ENCODE data around the gene CHN1.

Gene CHN1

GRCh38 chr2:174952607-174953006, 52.6 kb downstream of the CHN1 start:
- no peak for DNase-seq (ENCODE audit: low spot score)
- no peaks in the 10 kb centered on the region for H3K36me3 Mint-ChIP-seq (ENCODE audit: low read depth)
- no peak overlapping the region for H3K27ac Mint-ChIP-seq
- H3K4me1 Mint-ChIP-seq (ENCODE audit: low read depth) = no peaks in the 10 kb centered on the region
- no peak overlapping the region for H3K4me3 Mint-ChIP-seq
- H3K9me3 Mint-ChIP-seq = no peaks in the 10 kb centered on the region
- peaks cover 24% of the 10 kb centered on the region for H3K27me3 Mint-ChIP-seq (ENCODE audit: low read depth)

DNA sequence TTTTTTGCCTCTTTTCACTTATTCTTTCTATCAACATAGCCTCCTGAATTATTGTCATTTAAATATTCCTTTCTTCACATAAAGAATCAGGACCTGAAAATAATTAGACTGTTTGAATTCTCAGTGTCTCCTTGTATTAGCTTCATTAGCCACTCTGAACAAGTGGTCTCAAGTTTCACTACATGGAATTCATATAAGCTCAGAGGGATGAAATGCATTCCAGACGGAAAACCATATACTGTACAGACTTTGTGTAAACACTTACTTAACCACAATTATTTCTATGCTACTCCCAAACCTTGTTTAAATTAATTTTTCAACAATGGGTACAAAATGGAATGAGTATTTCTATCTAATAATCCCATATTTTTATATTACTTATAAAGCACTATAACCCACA, 53.4 kb downstream of the CHN1 start:
- no peaks in the 10 kb centered on the region for H3K9me3 Mint-ChIP-seq
- no peak overlapping the region for H3K4me3 Mint-ChIP-seq
- peaks cover 24% of the 10 kb centered on the region for H3K27me3 Mint-ChIP-seq (ENCODE audit: low read depth)
- DNase-seq (ENCODE audit: low spot score) = no peak
- H3K4me1 Mint-ChIP-seq (ENCODE audit: low read depth) = no peaks in the 10 kb centered on the region
- no peak overlapping the region for H3K27ac Mint-ChIP-seq
- H3K36me3 Mint-ChIP-seq (ENCODE audit: low read depth) = no peaks in the 10 kb centered on the region

GRCh38 chr2:174949988-174950687, 55.0 kb downstream of the CHN1 start:
- Mint-ChIP-seq H3K9me3 (no peaks in the 10 kb centered on the region), H3K36me3 (ENCODE audit: low read depth) (no peaks in the 10 kb centered on the region), H3K4me3 (no peak overlapping the region), H3K27ac (no peak overlapping the region), H3K4me1 (ENCODE audit: low read depth) (no peaks in the 10 kb centered on the region), H3K27me3 (ENCODE audit: low read depth) (peaks cover 16% of the 10 kb centered on the region)
- DNase-seq (ENCODE audit: low spot score) = no peak

- Mint-ChIP-seq H3K36me3 (ENCODE audit: low read depth) (no peaks in the 10 kb centered on the region), H3K9me3 (no peaks in the 10 kb centered on the region)
Observed at GRCh38 chr2:174945601-174946260, 59.5 kb downstream of the CHN1 start.

DNA sequence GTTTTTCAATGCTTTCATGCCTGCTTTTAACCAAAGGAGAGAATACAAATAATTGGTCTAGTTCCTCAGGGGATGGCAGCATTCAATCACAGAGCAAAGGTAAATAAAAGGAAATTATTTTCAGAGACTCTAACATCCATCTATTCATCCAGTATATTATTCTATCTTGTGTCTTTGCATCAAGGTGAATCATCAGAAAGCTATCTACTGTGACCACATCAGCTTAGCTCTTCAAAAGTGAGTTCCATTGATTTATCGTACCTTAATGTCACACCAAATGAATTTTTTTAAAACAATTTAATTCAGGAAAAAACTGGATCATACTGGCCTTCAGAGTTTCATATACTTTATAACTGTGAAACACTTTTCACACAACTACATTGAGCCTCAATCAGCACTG, 66.1 kb downstream of the CHN1 start:
- Mint-ChIP-seq H3K9me3 (no peaks in the 10 kb centered on the region), H3K36me3 (ENCODE audit: low read depth) (no peaks in the 10 kb centered on the region), H3K27me3 (ENCODE audit: low read depth) (no peaks in the 10 kb centered on the region), H3K4me3 (no peak overlapping the region), H3K4me1 (ENCODE audit: low read depth) (no peaks in the 10 kb centered on the region), H3K27ac (no peak overlapping the region)
- no peak for DNase-seq (ENCODE audit: low spot score)

More at GRCh38 chr2:174945601-174946260, 59.5 kb downstream of the CHN1 start:
- no peaks in the 10 kb centered on the region for H3K4me1 Mint-ChIP-seq (ENCODE audit: low read depth)
- no peak overlapping the region for H3K27ac Mint-ChIP-seq
- no peak for DNase-seq (ENCODE audit: low spot score)
- H3K27me3 Mint-ChIP-seq (ENCODE audit: low read depth) = peaks cover 2% of the 10 kb centered on the region
- no peak overlapping the region for H3K4me3 Mint-ChIP-seq

- Mint-ChIP-seq H3K9me3 (no peaks in the 10 kb centered on the region), H3K36me3 (ENCODE audit: low read depth) (no peaks in the 10 kb centered on the region), H3K27ac (no peak overlapping the region), H3K4me3 (no peak overlapping the region), H3K27me3 (ENCODE audit: low read depth) (no peaks in the 10 kb centered on the region), H3K4me1 (ENCODE audit: low read depth) (no peaks in the 10 kb centered on the region)
- DNase-seq (ENCODE audit: low spot score) = no peak
Observed at GRCh38 chr2:174931724-174932123, 73.5 kb downstream of the CHN1 start.

GRCh38 chr2:174929786-174930185, 75.4 kb downstream of the CHN1 start:
- H3K36me3 Mint-ChIP-seq (ENCODE audit: low read depth) = no peaks in the 10 kb centered on the region
- no peak overlapping the region for H3K4me3 Mint-ChIP-seq
- no peaks in the 10 kb centered on the region for H3K9me3 Mint-ChIP-seq
- H3K27ac Mint-ChIP-seq = no peak overlapping the region
- no peaks in the 10 kb centered on the region for H3K27me3 Mint-ChIP-seq (ENCODE audit: low read depth)
- no peaks in the 10 kb centered on the region for H3K4me1 Mint-ChIP-seq (ENCODE audit: low read depth)
- DNase-seq (ENCODE audit: low spot score) = no peak

GRCh38 chr2:174925046-174925784, 80.0 kb downstream of the CHN1 start:
- Mint-ChIP-seq H3K36me3 (ENCODE audit: low read depth) (no peaks in the 10 kb centered on the region), H3K4me1 (ENCODE audit: low read depth) (no peaks in the 10 kb centered on the region), H3K27ac (no peak overlapping the region), H3K9me3 (no peaks in the 10 kb centered on the region), H3K4me3 (no peak overlapping the region), H3K27me3 (ENCODE audit: low read depth) (no peaks in the 10 kb centered on the region)
- no peak for DNase-seq (ENCODE audit: low spot score)

DNA sequence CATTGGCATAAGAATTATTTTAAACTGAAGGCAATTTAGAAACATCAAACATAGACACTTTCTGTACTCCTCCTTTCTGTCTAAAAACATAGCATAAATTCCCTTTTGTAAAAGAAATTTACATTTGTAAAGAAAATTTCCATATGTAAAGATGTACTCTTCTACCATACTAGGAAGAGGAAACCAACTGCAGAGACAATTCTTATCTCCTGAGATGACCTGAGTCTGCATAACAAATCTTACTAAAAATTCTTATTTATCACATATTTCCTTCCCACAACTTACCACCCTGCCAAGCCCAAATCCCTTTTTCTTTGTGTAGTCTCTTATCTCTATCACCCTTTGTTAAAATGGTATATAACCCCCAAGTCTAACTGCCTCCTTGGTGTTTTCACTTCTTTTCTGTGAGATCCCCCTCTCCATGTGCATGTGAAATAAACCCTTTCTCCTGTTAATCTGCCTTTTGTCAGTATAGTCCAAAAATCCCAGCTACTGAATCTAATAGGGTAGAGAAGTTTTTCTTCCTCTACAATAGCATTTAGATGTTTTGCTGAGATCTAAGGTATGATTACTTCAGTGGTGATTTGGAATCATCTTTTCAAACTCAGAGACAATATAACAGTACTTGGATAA, 81.0 kb downstream of the CHN1 start:
- Mint-ChIP-seq H3K9me3 (no peaks in the 10 kb centered on the region), H3K27ac (no peak overlapping the region), H3K36me3 (ENCODE audit: low read depth) (no peaks in the 10 kb centered on the region), H3K4me3 (no peak overlapping the region), H3K27me3 (ENCODE audit: low read depth) (no peaks in the 10 kb centered on the region), H3K4me1 (ENCODE audit: low read depth) (no peaks in the 10 kb centered on the region)
- no peak for DNase-seq (ENCODE audit: low spot score)

DNA sequence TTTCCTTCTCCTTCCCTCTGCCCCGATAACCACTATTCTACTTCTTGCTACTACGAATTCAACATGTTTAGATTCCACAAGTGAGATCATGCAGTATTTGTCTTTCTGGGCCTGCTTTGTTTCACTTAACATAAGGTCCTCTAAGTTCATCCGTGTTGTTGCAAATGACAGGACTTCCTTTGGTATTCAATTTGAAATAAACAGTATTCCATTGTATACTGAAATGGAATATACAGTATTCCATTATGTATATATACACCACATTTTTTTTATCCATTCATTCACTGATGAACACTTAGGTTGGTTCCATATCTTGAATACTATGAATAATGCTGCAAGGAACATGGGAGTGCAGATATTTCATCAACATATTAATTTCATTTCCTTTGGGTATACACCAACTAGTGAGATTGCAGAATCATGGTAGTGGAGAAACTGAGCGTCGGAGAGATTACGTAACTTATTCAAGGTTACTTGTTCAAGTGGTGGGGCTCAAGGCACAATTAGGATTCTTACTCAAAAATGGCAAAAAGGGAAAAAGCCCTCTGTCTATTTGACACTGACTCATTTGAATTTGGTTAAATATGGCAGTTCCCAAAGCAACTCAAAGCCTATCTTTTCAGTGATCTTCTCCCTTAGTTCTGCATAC, 85.1 kb downstream of the CHN1 start:
- Mint-ChIP-seq H3K4me3 (no peak overlapping the region), H3K27ac (no peak overlapping the region), H3K36me3 (ENCODE audit: low read depth) (no peaks in the 10 kb centered on the region), H3K4me1 (ENCODE audit: low read depth) (no peaks in the 10 kb centered on the region), H3K27me3 (ENCODE audit: low read depth) (no peaks in the 10 kb centered on the region), H3K9me3 (no peaks in the 10 kb centered on the region)
- DNase-seq (ENCODE audit: low spot score) = no peak

- no peak for DNase-seq (ENCODE audit: low spot score)
- Mint-ChIP-seq H3K4me1 (ENCODE audit: low read depth) (no peaks in the 10 kb centered on the region), H3K27me3 (ENCODE audit: low read depth) (no peaks in the 10 kb centered on the region), H3K36me3 (ENCODE audit: low read depth) (no peaks in the 10 kb centered on the region), H3K9me3 (no peaks in the 10 kb centered on the region), H3K27ac (no peak overlapping the region), H3K4me3 (no peak overlapping the region)
Observed at GRCh38 chr2:174918886-174919526, 86.2 kb downstream of the CHN1 start.

- Mint-ChIP-seq H3K27ac (no peak overlapping the region), H3K27me3 (ENCODE audit: low read depth) (no peaks in the 10 kb centered on the region), H3K4me1 (ENCODE audit: low read depth) (no peaks in the 10 kb centered on the region), H3K36me3 (ENCODE audit: low read depth) (no peaks in the 10 kb centered on the region), H3K9me3 (no peaks in the 10 kb centered on the region), H3K4me3 (no peak overlapping the region)
- DNase-seq (ENCODE audit: low spot score) = no peak
Observed at GRCh38 chr2:174916270-174916930, 88.8 kb downstream of the CHN1 start.
